ENCODE data around the gene PTPRM.
A peak's percentile ranks its signal among the peaks of the same experiment; 100 is the strongest.

The PTPRM gene

GRCh38 chr18:8319798-8320489 lies 752.8 kb downstream of the PTPRM start:
- DNase-seq (ENCODE audit: low read depth, low spot score): peak; percentile 44

DNA sequence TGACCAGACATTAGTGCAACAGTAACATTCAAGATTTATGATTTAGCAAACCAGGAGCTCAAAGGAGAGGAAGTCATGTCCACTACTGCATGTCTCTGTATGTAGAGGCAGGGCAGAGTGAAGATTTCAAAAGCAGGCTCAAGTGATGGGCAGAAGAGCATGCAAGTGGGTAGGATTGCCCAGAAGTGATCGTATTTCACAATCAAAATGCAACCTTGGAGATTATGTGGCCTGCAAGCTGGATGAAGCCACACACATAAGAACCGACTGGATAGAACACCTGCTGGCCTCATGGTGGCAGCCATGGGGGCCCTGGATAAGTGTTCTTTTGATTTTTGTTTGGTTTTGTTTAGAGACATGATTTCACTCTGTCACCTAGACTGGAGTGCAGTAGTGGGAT lies 755.4 kb downstream of the PTPRM start:
- DNase-seq (ENCODE audit: low read depth, low spot score): no peak

DNA sequence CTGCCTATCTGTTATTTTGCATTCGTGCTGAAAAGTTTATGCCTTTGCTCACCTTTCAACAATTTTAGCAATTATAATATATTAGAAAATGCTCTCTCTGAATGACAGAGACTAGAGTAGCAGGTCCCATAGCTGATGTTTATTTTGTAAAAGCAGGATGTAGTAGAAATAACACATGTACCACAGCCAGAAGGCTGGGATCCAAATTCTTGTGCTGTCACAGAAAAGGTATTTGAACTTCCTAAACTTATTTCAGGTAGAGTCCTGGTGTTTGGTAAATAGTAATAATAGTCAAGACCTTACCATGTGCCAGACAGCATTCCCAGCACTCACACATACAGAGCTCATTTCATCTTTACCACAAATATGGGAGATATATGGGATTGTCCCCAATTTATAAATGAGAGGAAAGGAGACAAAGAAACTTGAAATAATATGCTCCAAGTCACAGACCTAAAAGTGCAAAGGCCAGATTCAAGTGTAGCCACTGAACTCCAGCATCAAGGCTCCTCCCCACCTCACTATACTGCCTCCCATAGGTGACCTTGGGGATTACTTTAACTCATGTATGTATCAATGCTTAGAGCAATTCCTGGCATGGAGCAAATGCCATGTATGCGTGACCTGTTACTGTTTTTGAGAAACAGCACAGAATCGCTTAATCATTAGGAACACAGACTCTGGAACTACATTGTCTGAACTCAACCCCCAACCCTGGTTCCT lies 757.4 kb downstream of the PTPRM start:
- DNase-seq (ENCODE audit: low read depth, low spot score): no peak

DNA sequence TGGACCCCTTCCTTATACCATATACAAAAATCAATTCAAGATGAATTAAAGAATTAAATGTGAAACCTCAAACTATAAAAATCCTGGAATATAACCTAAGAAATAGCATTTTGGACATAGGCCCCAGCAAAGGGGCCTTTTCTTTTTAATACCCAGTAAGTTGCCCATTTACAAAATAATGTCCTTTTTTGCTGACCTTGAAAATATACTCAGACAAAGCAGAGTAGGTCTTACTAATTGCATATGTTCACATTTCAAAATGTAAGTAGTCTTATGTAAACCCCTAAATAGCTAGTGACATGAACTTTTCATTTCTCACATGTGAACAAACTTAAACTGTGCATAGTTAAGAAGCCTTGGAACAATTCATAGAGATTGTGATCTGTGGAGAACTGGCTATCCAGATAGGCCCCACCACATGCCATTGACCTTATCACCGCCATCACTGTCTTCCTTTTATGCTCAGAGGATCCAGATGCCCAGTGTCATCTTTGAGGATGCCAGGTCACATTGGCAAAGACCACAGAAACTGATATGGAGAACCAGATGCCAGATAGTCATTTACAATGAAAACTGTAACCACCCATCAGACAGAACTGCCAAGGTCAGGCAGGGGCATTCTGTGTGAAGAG lies 759.8 kb downstream of the PTPRM start:
- DNase-seq (ENCODE audit: low read depth, low spot score): no peak

GRCh38 chr18:8328126-8328525 lies 761.0 kb downstream of the PTPRM start:
- no peak for DNase-seq (ENCODE audit: low read depth, low spot score)

DNA sequence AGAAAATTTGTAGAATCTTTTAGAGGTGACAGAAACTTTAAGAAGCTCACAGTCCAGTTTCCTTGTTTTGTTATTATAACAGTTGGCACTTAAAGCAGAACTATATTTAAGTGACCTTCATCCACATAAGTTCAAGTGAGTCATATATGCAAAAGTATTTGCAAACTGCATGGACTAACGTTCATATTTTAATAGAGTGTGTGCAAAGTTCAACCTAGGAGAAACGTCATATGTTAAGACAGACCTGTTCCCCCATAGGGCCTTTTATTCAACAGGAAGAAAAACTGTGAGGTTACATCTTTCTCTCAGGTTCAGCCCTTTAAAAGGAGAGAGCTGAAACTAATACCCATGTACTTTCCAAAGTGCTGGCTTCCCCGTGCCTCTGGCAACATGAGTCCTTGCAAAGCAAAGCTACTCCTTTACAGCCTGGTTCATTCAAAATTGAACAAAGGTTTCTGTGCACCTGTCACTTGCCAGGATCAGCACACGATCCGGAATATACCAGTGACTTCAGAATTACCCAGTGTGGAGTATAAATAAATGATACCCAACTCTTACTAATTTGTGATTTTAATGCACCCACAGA lies 762.2 kb downstream of the PTPRM start:
- no peak for DNase-seq (ENCODE audit: low read depth, low spot score)

DNA sequence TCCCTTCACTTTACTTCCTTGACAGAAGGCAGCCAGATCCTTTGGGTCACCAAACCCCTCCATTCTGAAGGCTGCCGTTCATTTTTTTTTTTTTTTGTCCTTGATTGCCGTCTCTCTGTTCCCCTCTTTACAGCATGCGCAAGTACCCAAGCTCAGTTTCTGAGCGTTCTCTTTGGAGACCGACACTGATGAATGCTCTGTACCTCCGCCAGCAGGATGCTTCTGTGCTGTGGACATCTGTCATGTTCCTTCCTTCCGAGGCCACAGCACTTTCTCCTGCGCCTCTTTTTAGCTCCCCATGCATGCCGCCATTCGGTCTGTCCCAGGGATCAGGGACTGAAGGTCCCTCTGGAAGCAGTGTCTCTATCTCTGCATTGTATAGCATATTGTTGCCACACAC lies 763.5 kb downstream of the PTPRM start:
- DNase-seq (ENCODE audit: low read depth, low spot score): no peak

DNA sequence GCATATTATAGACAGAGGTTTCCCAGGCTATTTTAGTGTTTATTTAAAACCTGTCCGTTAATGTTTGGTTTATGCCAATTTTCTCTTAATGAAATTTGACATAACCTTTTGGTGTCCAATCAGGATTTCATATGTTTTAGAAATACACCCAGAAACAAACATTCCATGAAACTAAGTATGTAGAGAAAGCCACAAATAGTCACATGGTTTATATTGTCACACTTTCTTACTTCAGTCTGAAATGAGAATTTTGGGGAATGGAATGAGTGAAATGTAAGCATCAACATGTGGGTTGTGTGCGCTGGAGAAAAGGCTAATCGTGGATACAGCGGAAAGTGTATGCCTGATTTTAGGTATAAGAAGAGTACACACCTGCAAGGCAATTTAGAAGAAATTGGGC lies 765.2 kb downstream of the PTPRM start:
- no peak for DNase-seq (ENCODE audit: low read depth, low spot score)

GRCh38 chr18:8333961-8334360 lies 766.8 kb downstream of the PTPRM start:
- no peak for DNase-seq (ENCODE audit: low read depth, low spot score)

DNA sequence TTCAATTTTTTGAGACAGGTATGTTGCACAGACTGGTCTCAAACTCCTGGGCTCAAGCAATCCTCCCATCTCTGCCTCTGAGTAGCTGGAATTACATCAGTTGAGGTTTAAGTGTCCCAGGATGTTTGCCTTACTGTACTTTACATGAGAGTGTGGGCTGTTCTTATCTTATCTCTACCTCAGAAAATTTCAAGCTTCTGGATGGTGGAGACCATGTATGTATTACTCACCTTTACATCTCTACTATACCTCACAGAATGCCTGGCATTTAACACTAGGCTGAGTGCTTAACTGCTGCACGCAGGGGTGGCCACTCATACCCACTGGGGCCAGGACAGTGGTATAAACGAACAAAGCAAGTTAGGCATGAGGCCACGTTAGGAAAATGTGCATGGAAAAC lies 770.1 kb downstream of the PTPRM start:
- no peak for DNase-seq (ENCODE audit: low read depth, low spot score)

GRCh38 chr18:8339210-8339609 lies 772.1 kb downstream of the PTPRM start:
- no peak for DNase-seq (ENCODE audit: low read depth, low spot score)

- peak; percentile 41 for DNase-seq (ENCODE audit: low read depth, low spot score)
Measured at GRCh38 chr18:8339952-8340351, 772.8 kb downstream of the PTPRM start.

- DNase-seq (ENCODE audit: low read depth, low spot score): peak; percentile 88
Measured at GRCh38 chr18:8341481-8342230, 774.5 kb downstream of the PTPRM start.

GRCh38 chr18:8348051-8348720 lies 781.1 kb downstream of the PTPRM start:
- no peak for DNase-seq (ENCODE audit: low read depth, low spot score)

- no peak for DNase-seq (ENCODE audit: low read depth, low spot score)
Measured at GRCh38 chr18:8349608-8350323, 782.6 kb downstream of the PTPRM start.

GRCh38 chr18:8350628-8351027 lies 783.5 kb downstream of the PTPRM start:
- no peak for DNase-seq (ENCODE audit: low read depth, low spot score)

GRCh38 chr18:8351161-8351560 lies 784.0 kb downstream of the PTPRM start:
- no peak for DNase-seq (ENCODE audit: low read depth, low spot score)

GRCh38 chr18:8354304-8354703 lies 787.2 kb downstream of the PTPRM start:
- no peak for DNase-seq (ENCODE audit: low read depth, low spot score)

GRCh38 chr18:8356001-8356400 lies 788.9 kb downstream of the PTPRM start:
- no peak for DNase-seq (ENCODE audit: low read depth, low spot score)

DNA sequence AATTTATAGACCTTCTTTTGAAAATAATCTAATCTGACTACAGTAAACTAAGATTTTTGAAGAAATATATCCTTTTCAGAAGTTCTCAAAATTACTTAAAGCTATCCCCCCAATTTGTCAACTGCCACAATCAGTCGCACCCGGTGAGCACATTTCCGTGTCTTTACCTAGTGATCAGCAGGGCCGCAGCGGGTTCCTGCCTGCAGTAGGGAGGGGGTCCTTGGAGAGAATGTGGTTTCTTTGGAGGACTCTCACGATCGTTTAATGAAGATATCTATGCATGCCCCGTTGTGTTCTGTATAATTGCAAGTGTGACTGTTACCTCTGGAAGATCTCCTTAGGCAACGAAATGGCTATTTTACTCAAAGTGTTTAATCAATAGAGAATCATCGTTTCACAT lies 790.2 kb downstream of the PTPRM start:
- no peak for DNase-seq (ENCODE audit: low read depth, low spot score)

Data from astrocyte of the hippocampus (primary cell).